Transverse colon (tissue), 4 donors: Measurements from ENCODE around the gene PPM1L.

Experiments used
- EP300 ChIP-seq: sonication (generic); formaldehyde crosslinking; IDR thresholded peaks from one replicate; pipeline ENCODE4 v1.6.1; 2017; ENCODE audit warnings: antibody characterized with exemption, low read depth
- POLR2A ChIP-seq: fragments of 450-650 bp; IDR thresholded peaks from one replicate; pipeline ENCODE4 v1.6.1; 2016; ENCODE audit warnings: antibody characterized with exemption, mild to moderate bottlenecking, moderate library complexity
- POLR2AphosphoS5 ChIP-seq, 3 donors: sonication (generic); formaldehyde crosslinking; IDR thresholded peaks; one replicate each; pipeline ENCODE4 v1.6.1; 2016; ENCODE audit warnings: antibody characterized with exemption in 3 of 3
- TF ChIP-seq, protein P1 (sequence below), 5 experiments: fragments of 200-600 bp in 3 of 5; fragments of 450-650 bp in 2 of 5; sonication (generic) in 3 of 5; IDR thresholded peaks; 1 replicate in 2 of 5; 2 replicates in 3 of 5; pipeline ENCODE4 v1.5.1; 2016 to 2017; ENCODE audit warnings: antibody characterized with exemption in 5 of 5, inconsistent platforms in 3 of 5, mild to moderate bottlenecking in 2 of 5, moderate library complexity in 1 of 5

- TF ChIP-seq, protein P1, sequence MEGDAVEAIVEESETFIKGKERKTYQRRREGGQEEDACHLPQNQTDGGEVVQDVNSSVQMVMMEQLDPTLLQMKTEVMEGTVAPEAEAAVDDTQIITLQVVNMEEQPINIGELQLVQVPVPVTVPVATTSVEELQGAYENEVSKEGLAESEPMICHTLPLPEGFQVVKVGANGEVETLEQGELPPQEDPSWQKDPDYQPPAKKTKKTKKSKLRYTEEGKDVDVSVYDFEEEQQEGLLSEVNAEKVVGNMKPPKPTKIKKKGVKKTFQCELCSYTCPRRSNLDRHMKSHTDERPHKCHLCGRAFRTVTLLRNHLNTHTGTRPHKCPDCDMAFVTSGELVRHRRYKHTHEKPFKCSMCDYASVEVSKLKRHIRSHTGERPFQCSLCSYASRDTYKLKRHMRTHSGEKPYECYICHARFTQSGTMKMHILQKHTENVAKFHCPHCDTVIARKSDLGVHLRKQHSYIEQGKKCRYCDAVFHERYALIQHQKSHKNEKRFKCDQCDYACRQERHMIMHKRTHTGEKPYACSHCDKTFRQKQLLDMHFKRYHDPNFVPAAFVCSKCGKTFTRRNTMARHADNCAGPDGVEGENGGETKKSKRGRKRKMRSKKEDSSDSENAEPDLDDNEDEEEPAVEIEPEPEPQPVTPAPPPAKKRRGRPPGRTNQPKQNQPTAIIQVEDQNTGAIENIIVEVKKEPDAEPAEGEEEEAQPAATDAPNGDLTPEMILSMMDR (IDR thresholded peaks at IDR 0.05) = no peak
- TF ChIP-seq POLR2AphosphoS5 (IDR thresholded peaks at IDR 0.05) (no peak), POLR2A (no peak), EP300 (no peak)
These were observed 179.5 kb downstream of the PPM1L start for GRCh38 chr3:160935413-160936095.
